SK-N-SH treated with all-trans-retinoic acid at 6 μM for 48 hours (cell line): Measurements from ENCODE around the gene SLC22A23.

Source experiments
- ATAC-seq: fragments of 200-7000 bp; cut with Tn5 transposase; 3 replicates; pipeline ENCODE4 v1.9.1; 2020; ENCODE audit warnings: mild to moderate bottlenecking, moderate library complexity
- ARNTL ChIP-seq: fragments of 450-650 bp; formaldehyde crosslinking; IDR thresholded peaks from 2 replicates; pipeline ENCODE4 v1.5.0; 2020; ENCODE audit warnings: low read depth, mild to moderate bottlenecking, moderate library complexity, borderline replicate concordance
- BACH2 ChIP-seq: fragments of 250-450 bp; sonication (Bioruptor Pico); IDR thresholded peaks from 2 replicates; pipeline ENCODE4 v1.9.0; 2021; ENCODE audit warnings: mild to moderate bottlenecking, borderline replicate concordance
- CSDC2 ChIP-seq: fragments of 250-450 bp; sonication (Bioruptor Pico); IDR thresholded peaks from 2 replicates; pipeline ENCODE4 v1.5.0; 2020; ENCODE audit warnings: mild to moderate bottlenecking, moderate library complexity
- GLIS3 ChIP-seq: fragments of 250-450 bp; sonication (Bioruptor Pico); IDR thresholded peaks from 2 replicates; pipeline ENCODE4 v1.5.0; 2020; ENCODE audit warnings: mild to moderate bottlenecking, moderate library complexity
- ISL1 ChIP-seq: fragments of 250-450 bp; sonication (Bioruptor Pico); IDR thresholded peaks from 2 replicates; pipeline ENCODE4 v2.1.2; 2022; ENCODE audit warnings: mild to moderate bottlenecking, moderate library complexity
- OSR1 ChIP-seq: fragments of 250-450 bp; sonication (Bioruptor Pico); IDR thresholded peaks from 2 replicates; pipeline ENCODE4 v1.8.0; 2022; ENCODE audit warnings: moderate library complexity, mild to moderate bottlenecking, inconsistent platforms
- PPARA ChIP-seq: fragments of 250-450 bp; sonication (Bioruptor Pico); IDR thresholded peaks from 2 replicates; pipeline ENCODE4 v1.5.0; 2020; ENCODE audit warnings: mild to moderate bottlenecking, borderline replicate concordance
- RARB ChIP-seq: fragments of 250-450 bp; sonication (Bioruptor Pico); IDR thresholded peaks from 2 replicates; pipeline ENCODE4 v1.8.0; 2021; ENCODE audit warnings: mild to moderate bottlenecking, moderate library complexity
- SNAI2 ChIP-seq: fragments of 250-450 bp; sonication (Bioruptor Pico); IDR thresholded peaks from 2 replicates; pipeline ENCODE4 v1.5.0; 2020; ENCODE audit warnings: mild to moderate bottlenecking, moderate library complexity
- TCF4 ChIP-seq: fragments of 250-450 bp; sonication (Bioruptor Pico); IDR thresholded peaks from 2 replicates; pipeline ENCODE4 v1.8.0; 2021; ENCODE audit warnings: mild to moderate bottlenecking, moderate library complexity, borderline replicate concordance
- TOX ChIP-seq: fragments of 250-450 bp; sonication (Bioruptor Pico); IDR thresholded peaks from 2 replicates; pipeline ENCODE4 v1.8.0; 2021; ENCODE audit warnings: mild to moderate bottlenecking, moderate library complexity, borderline replicate concordance
- ZNF565 ChIP-seq: fragments of 450-650 bp; formaldehyde crosslinking; conservative IDR thresholded peaks from 2 replicates; pipeline ENCODE4 v1.5.0; 2020; ENCODE audit warnings: low read depth, mild to moderate bottlenecking, moderate library complexity
- ZNF8 ChIP-seq: fragments of 450-650 bp; formaldehyde crosslinking; IDR thresholded peaks from 2 replicates; pipeline ENCODE4 v1.5.0; 2020; ENCODE audit warnings: mild to moderate bottlenecking, moderate library complexity
- TF ChIP-seq, protein P1 (sequence below): fragments of 250-450 bp; sonication (Bioruptor Pico); IDR thresholded peaks from 2 replicates; pipeline ENCODE4 v1.5.1; 2021; ENCODE audit warnings: mild to moderate bottlenecking, moderate library complexity
- TF ChIP-seq, protein P2 (sequence below): fragments of 250-450 bp; sonication (Bioruptor Pico); IDR thresholded peaks from 2 replicates; pipeline ENCODE4 v1.8.0; 2021; ENCODE audit warnings: low read depth, mild to moderate bottlenecking, moderate library complexity, borderline replicate concordance
- TF ChIP-seq, protein P3 (sequence below): fragments of 250-450 bp; sonication (Bioruptor Pico); IDR thresholded peaks from 2 replicates; pipeline ENCODE4 v1.8.0; 2020; ENCODE audit warnings: mild to moderate bottlenecking, moderate library complexity, borderline replicate concordance
- TF ChIP-seq, protein P4 (sequence below): fragments of 250-450 bp; sonication (Bioruptor Pico); IDR thresholded peaks from 2 replicates; pipeline ENCODE4 v1.5.1; 2020; ENCODE audit warnings: low read depth, mild to moderate bottlenecking, moderate library complexity
- TF ChIP-seq, protein P5 (sequence below): fragments of 250-450 bp; sonication (Bioruptor Pico); IDR thresholded peaks from 2 replicates; pipeline ENCODE4 v1.5.0; 2020; ENCODE audit warnings: mild to moderate bottlenecking, moderate library complexity

SLC22A23 gene

DNA sequence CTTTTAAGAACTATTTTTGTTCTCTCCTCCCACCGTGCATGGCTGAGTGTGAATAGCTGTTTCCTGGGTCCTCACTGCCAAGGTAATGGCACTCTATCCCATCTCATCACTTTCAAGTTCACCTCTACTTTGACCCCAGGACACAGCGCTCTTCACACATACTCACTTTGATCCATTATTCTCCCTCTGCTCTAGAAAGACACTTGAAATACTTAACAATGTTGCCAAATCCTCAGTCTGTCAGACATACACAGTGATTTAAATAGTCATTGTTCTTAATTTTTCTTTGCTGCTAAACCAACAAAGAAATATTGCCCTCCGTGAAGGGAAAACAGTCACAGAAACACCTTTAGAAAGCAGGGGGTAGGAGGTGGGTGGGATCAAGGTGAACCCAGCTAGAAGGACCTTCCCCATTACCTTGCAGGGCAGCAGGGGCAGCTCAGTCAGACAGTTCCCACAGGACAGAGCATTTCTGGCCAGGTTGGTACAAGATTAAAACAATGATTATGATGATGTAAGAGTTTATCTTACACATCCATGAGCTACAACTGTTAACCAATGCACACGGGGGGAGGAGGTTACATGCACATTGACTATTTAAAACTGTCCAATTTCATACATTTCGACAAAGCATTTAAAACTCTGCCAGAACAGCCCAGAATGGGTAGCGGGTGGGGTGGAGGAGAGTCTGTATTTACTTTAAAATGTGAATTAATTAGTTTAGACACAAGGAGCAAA is 2.4 kb downstream of the SLC22A23 start:
- no peak for ATAC-seq
- TF ChIP-seq PPARA (CRISPR knock-in tag), result no peak
- no peak for TF ChIP-seq ZNF8 (CRISPR knock-in tag)
- no peak for TF ChIP-seq SNAI2 (CRISPR knock-in tag)
- no peak for TF ChIP-seq RARB
- TF ChIP-seq ZNF565 (CRISPR knock-in tag), result no peak
- TF ChIP-seq, protein P1, sequence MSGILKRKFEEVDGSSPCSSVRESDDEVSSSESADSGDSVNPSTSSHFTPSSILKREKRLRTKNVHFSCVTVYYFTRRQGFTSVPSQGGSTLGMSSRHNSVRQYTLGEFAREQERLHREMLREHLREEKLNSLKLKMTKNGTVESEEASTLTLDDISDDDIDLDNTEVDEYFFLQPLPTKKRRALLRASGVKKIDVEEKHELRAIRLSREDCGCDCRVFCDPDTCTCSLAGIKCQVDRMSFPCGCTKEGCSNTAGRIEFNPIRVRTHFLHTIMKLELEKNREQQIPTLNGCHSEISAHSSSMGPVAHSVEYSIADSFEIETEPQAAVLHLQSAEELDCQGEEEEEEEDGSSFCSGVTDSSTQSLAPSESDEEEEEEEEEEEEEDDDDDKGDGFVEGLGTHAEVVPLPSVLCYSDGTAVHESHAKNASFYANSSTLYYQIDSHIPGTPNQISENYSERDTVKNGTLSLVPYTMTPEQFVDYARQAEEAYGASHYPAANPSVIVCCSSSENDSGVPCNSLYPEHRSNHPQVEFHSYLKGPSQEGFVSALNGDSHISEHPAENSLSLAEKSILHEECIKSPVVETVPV (CRISPR knock-in tag), result no peak
- TF ChIP-seq, protein P2, sequence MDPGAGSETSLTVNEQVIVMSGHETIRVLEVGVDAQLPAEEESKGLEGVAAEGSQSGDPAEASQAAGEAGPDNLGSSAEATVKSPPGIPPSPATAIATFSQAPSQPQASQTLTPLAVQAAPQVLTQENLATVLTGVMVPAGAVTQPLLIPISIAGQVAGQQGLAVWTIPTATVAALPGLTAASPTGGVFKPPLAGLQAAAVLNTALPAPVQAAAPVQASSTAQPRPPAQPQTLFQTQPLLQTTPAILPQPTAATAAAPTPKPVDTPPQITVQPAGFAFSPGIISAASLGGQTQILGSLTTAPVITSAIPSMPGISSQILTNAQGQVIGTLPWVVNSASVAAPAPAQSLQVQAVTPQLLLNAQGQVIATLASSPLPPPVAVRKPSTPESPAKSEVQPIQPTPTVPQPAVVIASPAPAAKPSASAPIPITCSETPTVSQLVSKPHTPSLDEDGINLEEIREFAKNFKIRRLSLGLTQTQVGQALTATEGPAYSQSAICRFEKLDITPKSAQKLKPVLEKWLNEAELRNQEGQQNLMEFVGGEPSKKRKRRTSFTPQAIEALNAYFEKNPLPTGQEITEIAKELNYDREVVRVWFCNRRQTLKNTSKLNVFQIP (CRISPR knock-in tag), result no peak
- TF ChIP-seq TOX (CRISPR knock-in tag), result no peak
- TF ChIP-seq, all 23 proteins: peak for 0

DNA sequence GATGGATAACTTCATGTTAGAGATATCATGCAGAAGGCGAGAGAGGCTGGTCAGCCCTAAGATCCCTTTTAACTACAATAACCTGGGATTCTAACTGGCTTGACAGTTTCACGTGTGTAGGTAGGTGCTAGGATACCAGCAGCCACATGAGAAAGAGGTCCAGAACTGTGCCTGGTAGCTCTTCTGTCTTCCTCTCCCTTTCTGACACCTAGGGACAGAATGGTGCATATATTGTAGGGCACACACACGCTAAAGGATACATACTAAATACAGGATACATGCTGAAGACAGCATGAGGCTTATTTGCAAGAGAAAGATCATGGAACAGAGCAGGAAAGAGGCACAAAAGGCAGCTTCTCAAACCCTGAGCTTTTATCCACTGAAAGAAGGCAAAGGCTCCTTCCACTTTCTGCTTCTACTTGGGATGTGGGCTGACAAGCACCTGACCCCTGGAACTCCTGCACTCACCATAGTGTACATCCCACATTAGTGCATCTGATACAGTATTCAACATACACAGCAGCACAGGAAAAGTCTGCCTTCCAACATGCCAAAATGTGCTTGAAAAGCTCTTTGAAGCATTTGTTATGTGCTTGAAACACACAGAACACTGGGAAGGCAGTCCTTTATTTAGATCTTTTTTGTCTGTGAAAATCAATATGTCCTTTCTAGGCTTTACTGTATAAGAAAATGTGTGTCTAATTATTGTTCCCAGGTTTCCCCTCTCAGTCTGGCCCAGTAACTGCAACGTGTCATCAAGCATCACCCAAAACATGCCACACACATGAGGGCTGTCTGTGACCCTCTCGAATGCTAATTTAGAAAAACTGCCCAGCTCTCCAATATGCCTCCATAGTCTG is 3.2 kb downstream of the SLC22A23 start:
- ATAC-seq, result no peak
- TF ChIP-seq ZNF565 (CRISPR knock-in tag) (no peak), PPARA (CRISPR knock-in tag) (no peak), RARB (no peak), OSR1 (CRISPR knock-in tag) (no peak), ARNTL (CRISPR knock-in tag) (no peak)
- TF ChIP-seq, protein P2 (CRISPR knock-in tag), result no peak
- TF ChIP-seq, protein P3, sequence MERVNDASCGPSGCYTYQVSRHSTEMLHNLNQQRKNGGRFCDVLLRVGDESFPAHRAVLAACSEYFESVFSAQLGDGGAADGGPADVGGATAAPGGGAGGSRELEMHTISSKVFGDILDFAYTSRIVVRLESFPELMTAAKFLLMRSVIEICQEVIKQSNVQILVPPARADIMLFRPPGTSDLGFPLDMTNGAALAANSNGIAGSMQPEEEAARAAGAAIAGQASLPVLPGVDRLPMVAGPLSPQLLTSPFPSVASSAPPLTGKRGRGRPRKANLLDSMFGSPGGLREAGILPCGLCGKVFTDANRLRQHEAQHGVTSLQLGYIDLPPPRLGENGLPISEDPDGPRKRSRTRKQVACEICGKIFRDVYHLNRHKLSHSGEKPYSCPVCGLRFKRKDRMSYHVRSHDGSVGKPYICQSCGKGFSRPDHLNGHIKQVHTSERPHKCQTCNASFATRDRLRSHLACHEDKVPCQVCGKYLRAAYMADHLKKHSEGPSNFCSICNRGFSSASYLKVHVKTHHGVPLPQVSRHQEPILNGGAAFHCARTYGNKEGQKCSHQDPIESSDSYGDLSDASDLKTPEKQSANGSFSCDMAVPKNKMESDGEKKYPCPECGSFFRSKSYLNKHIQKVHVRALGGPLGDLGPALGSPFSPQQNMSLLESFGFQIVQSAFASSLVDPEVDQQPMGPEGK (CRISPR knock-in tag), result no peak

DNA sequence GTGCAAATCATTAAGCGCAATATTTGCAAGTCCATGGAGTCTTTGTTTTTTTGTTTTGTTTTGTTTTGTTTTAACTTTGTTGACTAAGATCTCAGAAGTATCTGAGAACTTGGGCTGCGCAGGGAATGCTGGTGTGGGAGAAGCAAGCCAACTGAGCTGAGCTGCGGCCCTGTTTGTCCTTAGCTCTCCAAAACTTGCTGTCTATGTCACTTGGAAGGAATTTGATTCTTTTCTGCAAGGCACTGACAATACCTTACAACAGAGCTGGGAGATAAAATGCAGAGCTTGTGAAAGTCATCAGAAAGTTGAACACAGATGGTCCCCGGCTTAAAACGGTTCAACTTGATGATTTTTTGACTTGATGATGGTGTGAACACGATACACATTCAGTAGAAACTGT is 5.4 kb downstream of the SLC22A23 start:
- ATAC-seq, result no peak
- TF ChIP-seq GLIS3 (no peak), PPARA (CRISPR knock-in tag) (no peak), BACH2 (no peak), OSR1 (CRISPR knock-in tag) (no peak), ZNF8 (CRISPR knock-in tag) (no peak), ISL1 (CRISPR knock-in tag) (no peak), CSDC2 (CRISPR knock-in tag) (no peak), TOX (CRISPR knock-in tag) (no peak), TCF4 (no peak), SNAI2 (CRISPR knock-in tag) (no peak)
- TF ChIP-seq, protein P4, sequence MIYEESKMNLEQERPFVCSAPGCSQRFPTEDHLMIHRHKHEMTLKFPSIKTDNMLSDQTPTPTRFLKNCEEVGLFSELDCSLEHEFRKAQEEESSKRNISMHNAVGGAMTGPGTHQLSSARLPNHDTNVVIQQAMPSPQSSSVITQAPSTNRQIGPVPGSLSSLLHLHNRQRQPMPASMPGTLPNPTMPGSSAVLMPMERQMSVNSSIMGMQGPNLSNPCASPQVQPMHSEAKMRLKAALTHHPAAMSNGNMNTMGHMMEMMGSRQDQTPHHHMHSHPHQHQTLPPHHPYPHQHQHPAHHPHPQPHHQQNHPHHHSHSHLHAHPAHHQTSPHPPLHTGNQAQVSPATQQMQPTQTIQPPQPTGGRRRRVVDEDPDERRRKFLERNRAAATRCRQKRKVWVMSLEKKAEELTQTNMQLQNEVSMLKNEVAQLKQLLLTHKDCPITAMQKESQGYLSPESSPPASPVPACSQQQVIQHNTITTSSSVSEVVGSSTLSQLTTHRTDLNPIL (CRISPR knock-in tag), result no peak
- TF ChIP-seq, protein P1 (CRISPR knock-in tag), result no peak
- TF ChIP-seq, protein P2 (CRISPR knock-in tag), result no peak
- TF ChIP-seq, protein P5, sequence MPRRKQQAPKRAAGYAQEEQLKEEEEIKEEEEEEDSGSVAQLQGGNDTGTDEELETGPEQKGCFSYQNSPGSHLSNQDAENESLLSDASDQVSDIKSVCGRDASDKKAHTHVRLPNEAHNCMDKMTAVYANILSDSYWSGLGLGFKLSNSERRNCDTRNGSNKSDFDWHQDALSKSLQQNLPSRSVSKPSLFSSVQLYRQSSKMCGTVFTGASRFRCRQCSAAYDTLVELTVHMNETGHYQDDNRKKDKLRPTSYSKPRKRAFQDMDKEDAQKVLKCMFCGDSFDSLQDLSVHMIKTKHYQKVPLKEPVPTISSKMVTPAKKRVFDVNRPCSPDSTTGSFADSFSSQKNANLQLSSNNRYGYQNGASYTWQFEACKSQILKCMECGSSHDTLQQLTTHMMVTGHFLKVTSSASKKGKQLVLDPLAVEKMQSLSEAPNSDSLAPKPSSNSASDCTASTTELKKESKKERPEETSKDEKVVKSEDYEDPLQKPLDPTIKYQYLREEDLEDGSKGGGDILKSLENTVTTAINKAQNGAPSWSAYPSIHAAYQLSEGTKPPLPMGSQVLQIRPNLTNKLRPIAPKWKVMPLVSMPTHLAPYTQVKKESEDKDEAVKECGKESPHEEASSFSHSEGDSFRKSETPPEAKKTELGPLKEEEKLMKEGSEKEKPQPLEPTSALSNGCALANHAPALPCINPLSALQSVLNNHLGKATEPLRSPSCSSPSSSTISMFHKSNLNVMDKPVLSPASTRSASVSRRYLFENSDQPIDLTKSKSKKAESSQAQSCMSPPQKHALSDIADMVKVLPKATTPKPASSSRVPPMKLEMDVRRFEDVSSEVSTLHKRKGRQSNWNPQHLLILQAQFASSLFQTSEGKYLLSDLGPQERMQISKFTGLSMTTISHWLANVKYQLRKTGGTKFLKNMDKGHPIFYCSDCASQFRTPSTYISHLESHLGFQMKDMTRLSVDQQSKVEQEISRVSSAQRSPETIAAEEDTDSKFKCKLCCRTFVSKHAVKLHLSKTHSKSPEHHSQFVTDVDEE (CRISPR knock-in tag), result no peak
